K562 (cell line): ENCODE data around the gene SLC26A2. TPM values are rescaled to one million over a fixed set of nuclear protein-coding genes. Genes with fewer than 3 reads are reported as not detected.

Experiments used
- DEAF1 ChIP-seq: fragments of 450-650 bp; formaldehyde crosslinking; IDR thresholded peaks from 2 replicates; pipeline ENCODE4 v1.4.0; 2020; ENCODE audit warnings: mild to moderate bottlenecking, moderate library complexity
- HOXB6 ChIP-seq: fragments of 250-450 bp; sonication (Bioruptor Pico); IDR thresholded peaks from 2 replicates; pipeline ENCODE4 v1.5.1; 2022; ENCODE audit warnings: mild to moderate bottlenecking, borderline replicate concordance
- KLF16 ChIP-seq: IDR thresholded peaks from 2 replicates; pipeline ENCODE4 v1.6.1; 2016; ENCODE audit warnings: antibody characterized with exemption
- MAFG ChIP-seq: fragments of 450-650 bp; conservative IDR thresholded peaks from 2 replicates; pipeline ENCODE4 v1.6.1; 2016; ENCODE audit warnings: missing genetic modification characterization, missing compliant biosample characterization
- NFXL1 ChIP-seq: fragments of 450-650 bp; formaldehyde crosslinking; IDR thresholded peaks from 2 replicates; pipeline ENCODE4 v1.4.0; 2021; ENCODE audit warnings: mild to moderate bottlenecking
- RFX1 ChIP-seq: fragments of 450-650 bp; IDR thresholded peaks from 2 replicates; pipeline ENCODE4 v1.6.1; 2016; ENCODE audit warnings: mild to moderate bottlenecking, moderate library complexity
- SETDB1 ChIP-seq: IDR thresholded peaks from one replicate; pipeline ENCODE4 v1.6.1; 2012; ENCODE audit warnings: low read length, control low read depth, inconsistent platforms
- SMAD3 ChIP-seq: fragments of 450-650 bp; formaldehyde crosslinking; conservative IDR thresholded peaks from 2 replicates; pipeline ENCODE4 v1.4.0; 2020; ENCODE audit warnings: mild to moderate bottlenecking
- SMARCA5 ChIP-seq: fragments of 450-650 bp; IDR thresholded peaks from 2 replicates; pipeline ENCODE4 v1.6.1; 2016
- SMC3 ChIP-seq: conservative IDR thresholded peaks from 2 replicates; pipeline ENCODE4 v1.6.1; 2011; ENCODE audit warnings: low read depth, low read length, improper control_type of control experiment; ENCODE audit not compliant: insufficient read depth
- SNAPC5 ChIP-seq: fragments of 250-450 bp; sonication (Bioruptor Pico); IDR thresholded peaks from 2 replicates; pipeline ENCODE4 v1.8.0; 2021; ENCODE audit warnings: moderate library complexity, mild to moderate bottlenecking, inconsistent platforms
- ZBTB2 ChIP-seq: fragments of 450-650 bp; IDR thresholded peaks from 2 replicates; pipeline ENCODE4 v1.6.1; 2016; ENCODE audit warnings: antibody characterized with exemption
- ZNF318 ChIP-seq, 2 experiments: fragments of 450-650 bp; IDR thresholded peaks; 2 replicates each; pipeline ENCODE4 v1.6.1; 2016; ENCODE audit warnings: mild to moderate bottlenecking in 2 of 2, borderline replicate concordance in 1 of 2, low read depth in 1 of 2, moderate library complexity in 1 of 2
- ZNF76 ChIP-seq: fragments of 250-450 bp; sonication (Bioruptor Pico); IDR thresholded peaks from 2 replicates; pipeline ENCODE4 v1.4.0; 2020; ENCODE audit warnings: mild to moderate bottlenecking, moderate library complexity, borderline replicate concordance
- ZNF766 ChIP-seq: fragments of 200-800 bp; sonication (Bioruptor generic); conservative IDR thresholded peaks from 2 replicates; pipeline ENCODE4 v1.6.1; 2016; ENCODE audit warnings: missing genetic modification characterization, missing compliant biosample characterization
- polyA plus RNA-seq, 8 experiments: library from polyadenylated mRNA; depleted of rRNA in 4 of 8; stranded (reverse) in 5 of 8; unstranded in 3 of 8; fragments of >200 nt; fragmentation: Nextera tagmentation in 2 of 8; fragmentation: Illumina TruSeq in 1 of 8; extraction: Ambion mirVana in 2 of 8; extraction: Trizol in 1 of 8; gene quantifications; 2 replicates each; pipeline versions ENCODE4 v1.2.1 to v1.2.3, GENCODE V29; 2011 to 2014; ENCODE audit warnings: inconsistent platforms in 1 of 8, missing spikeins in 1 of 8
- total RNA-seq, 7 experiments: library from RNA; depleted of rRNA in 6 of 7; stranded (reverse); fragments of >200 nt in 6 of 7; fragmentation: Illumina TruSeq in 2 of 7; extraction: Trizol in 2 of 7; gene quantifications; 2 replicates each; pipeline versions ENCODE4 v1.2.1 to v1.2.3, GENCODE V29; 2011 to 2021; ENCODE audit warnings: low replicate concordance in 1 of 7
- TF ChIP-seq, protein P1 (sequence below): fragments of 250-450 bp; sonication (Bioruptor Pico); IDR thresholded peaks from 2 replicates; pipeline ENCODE4 v1.5.0; 2021

Gene SLC26A2
- total and polyA plus RNA-seq, 9 of the 15 experiments (the other 6 are each of a cell fraction or from before 2014, with no cell fraction given): 1.1 to 6.3 (median 3.6) TPM

DNA sequence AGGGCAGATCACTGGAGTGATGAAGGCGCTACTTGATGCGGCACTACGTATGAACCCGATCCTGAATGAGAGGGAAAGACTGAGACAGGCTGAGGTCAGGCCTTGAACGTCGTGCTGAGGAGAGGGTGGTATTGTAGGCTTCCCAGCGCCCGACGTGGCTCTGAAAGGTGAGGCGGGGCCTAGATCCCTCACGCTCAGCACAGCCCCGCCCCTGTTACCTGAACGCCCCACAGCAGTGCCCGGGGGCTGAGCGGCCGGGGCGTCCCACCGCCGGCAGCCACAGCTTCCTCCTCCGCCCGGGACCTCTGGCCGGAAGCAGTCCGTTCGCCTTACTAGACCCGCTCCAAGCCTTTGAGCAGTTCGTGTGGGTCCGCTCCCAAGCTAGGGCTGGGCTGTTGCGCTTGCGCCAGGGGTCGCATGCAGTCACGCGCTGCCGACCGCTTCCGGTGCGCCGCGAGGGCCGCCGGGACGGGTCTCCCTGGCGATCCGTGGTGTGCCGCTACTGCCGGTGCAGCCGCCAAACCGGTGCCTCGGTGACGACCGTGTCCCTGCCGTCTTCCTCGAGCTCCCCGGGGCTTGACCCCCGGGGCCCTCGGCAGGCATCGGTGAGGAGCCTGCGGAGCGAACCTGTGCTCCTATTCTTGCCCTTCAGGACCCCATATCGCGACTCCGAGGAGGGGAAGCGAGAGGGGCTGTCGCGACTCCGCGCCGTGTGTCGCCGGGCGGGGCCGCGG, 39.9 kb downstream of the SLC26A2 start, which contains the start of the genes HMGXB3 and TIGD6 (continued):
- TF ChIP-seq HOXB6 (CRISPR knock-in tag): no peak
- TF ChIP-seq ZNF318 (IDR thresholded peaks at IDR 0.05; ENCODE audit: borderline replicate concordance in 1 of 2, low read depth in 1 of 2): no peak
- no peak for TF ChIP-seq SNAPC5 (CRISPR knock-in tag)
- TF ChIP-seq, protein P1, sequence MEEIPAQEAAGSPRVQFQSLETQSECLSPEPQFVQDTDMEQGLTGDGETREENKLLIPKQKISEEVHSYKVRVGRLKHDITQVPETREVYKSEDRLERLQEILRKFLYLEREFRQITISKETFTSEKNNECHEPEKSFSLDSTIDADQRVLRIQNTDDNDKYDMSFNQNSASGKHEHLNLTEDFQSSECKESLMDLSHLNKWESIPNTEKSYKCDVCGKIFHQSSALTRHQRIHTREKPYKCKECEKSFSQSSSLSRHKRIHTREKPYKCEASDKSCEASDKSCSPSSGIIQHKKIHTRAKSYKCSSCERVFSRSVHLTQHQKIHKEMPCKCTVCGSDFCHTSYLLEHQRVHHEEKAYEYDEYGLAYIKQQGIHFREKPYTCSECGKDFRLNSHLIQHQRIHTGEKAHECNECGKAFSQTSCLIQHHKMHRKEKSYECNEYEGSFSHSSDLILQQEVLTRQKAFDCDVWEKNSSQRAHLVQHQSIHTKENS: no peak
- no peak for TF ChIP-seq DEAF1 (CRISPR knock-in tag)
- no peak for TF ChIP-seq ZNF766 (CRISPR knock-in tag)
- TF ChIP-seq NFXL1: no peak
- TF ChIP-seq SMC3: no peak
- TF ChIP-seq SMAD3: no peak
- TF ChIP-seq RFX1: peak; percentile 59
- TF ChIP-seq ZBTB2: peak; percentile 92
- no peak for TF ChIP-seq SMARCA5
- TF ChIP-seq ZNF76 (CRISPR knock-in tag): no peak
- no peak for TF ChIP-seq MAFG (tag)
- no peak for TF ChIP-seq SETDB1
- no peak for TF ChIP-seq KLF16
